ENCODE data around the gene CHST8.

The CHST8 gene

GRCh38 chr19:33701565-33701964, 79.8 kb downstream of the CHST8 start:
- Histone ChIP-seq H3K4me3 (ENCODE audit: severe bottlenecking) (no peak overlapping the region), H3K4me1 (ENCODE audit: insufficient read depth, poor library complexity, severe bottlenecking) (no peaks in the 10 kb centered on the region), H3K9me3 (ENCODE audit: severe bottlenecking) (no peaks in the 10 kb centered on the region), H3K27ac (ENCODE audit: poor library complexity, severe bottlenecking) (no peak overlapping the region), H3K36me3 (ENCODE audit: low read depth) (no peaks in the 10 kb centered on the region), H3K27me3 (ENCODE audit: insufficient read depth, poor library complexity, severe bottlenecking) (no peaks in the 10 kb centered on the region)
- no peak for TF ChIP-seq CTCF (IDR thresholded peaks at IDR 0.05; ENCODE audit: poor library complexity, severe bottlenecking)
- peak; percentile 4 for DNase-seq (ENCODE audit: low spot score)
- no peak for ATAC-seq (ENCODE audit: low read depth)

- ATAC-seq (ENCODE audit: low read depth) (no peak), DNase-seq (ENCODE audit: low spot score) (peak; percentile 44)
- no peaks in the 10 kb centered on the region for H3K4me1 ChIP-seq (ENCODE audit: insufficient read depth, poor library complexity, severe bottlenecking)
- peaks cover 1% of the 10 kb centered on the region for H3K27me3 ChIP-seq (ENCODE audit: insufficient read depth, poor library complexity, severe bottlenecking)
- H3K27ac ChIP-seq (ENCODE audit: poor library complexity, severe bottlenecking) = no peak overlapping the region
- H3K4me3 ChIP-seq (ENCODE audit: severe bottlenecking) = no peak overlapping the region
- no peaks in the 10 kb centered on the region for H3K9me3 ChIP-seq (ENCODE audit: severe bottlenecking)
- no peaks in the 10 kb centered on the region for H3K36me3 ChIP-seq (ENCODE audit: low read depth)
- TF ChIP-seq CTCF (IDR thresholded peaks at IDR 0.05; ENCODE audit: poor library complexity, severe bottlenecking) = no peak
Measured at GRCh38 chr19:33702606-33703437, 81.1 kb downstream of the CHST8 start.

- Histone ChIP-seq H3K27me3 (ENCODE audit: insufficient read depth, poor library complexity, severe bottlenecking) (peaks cover 4% of the 10 kb centered on the region), H3K36me3 (ENCODE audit: low read depth) (no peaks in the 10 kb centered on the region), H3K27ac (ENCODE audit: poor library complexity, severe bottlenecking) (no peak overlapping the region), H3K9me3 (ENCODE audit: severe bottlenecking) (no peaks in the 10 kb centered on the region), H3K4me1 (ENCODE audit: insufficient read depth, poor library complexity, severe bottlenecking) (no peaks in the 10 kb centered on the region), H3K4me3 (ENCODE audit: severe bottlenecking) (no peak overlapping the region)
- peak; percentile 23 for DNase-seq (ENCODE audit: low spot score)
- no peak for ATAC-seq (ENCODE audit: low read depth)
- no peak for TF ChIP-seq CTCF (IDR thresholded peaks at IDR 0.05; ENCODE audit: poor library complexity, severe bottlenecking)
Measured at GRCh38 chr19:33703438-33703750, 81.6 kb downstream of the CHST8 start.

GRCh38 chr19:33703821-33704220, 82.1 kb downstream of the CHST8 start:
- TF ChIP-seq CTCF (IDR thresholded peaks at IDR 0.05; ENCODE audit: poor library complexity, severe bottlenecking) = no peak
- Histone ChIP-seq H3K27ac (ENCODE audit: poor library complexity, severe bottlenecking) (no peak overlapping the region), H3K27me3 (ENCODE audit: insufficient read depth, poor library complexity, severe bottlenecking) (peaks cover 7% of the 10 kb centered on the region), H3K9me3 (ENCODE audit: severe bottlenecking) (no peaks in the 10 kb centered on the region), H3K4me3 (ENCODE audit: severe bottlenecking) (no peak overlapping the region), H3K36me3 (ENCODE audit: low read depth) (no peaks in the 10 kb centered on the region), H3K4me1 (ENCODE audit: insufficient read depth, poor library complexity, severe bottlenecking) (no peaks in the 10 kb centered on the region)
- no peak for ATAC-seq (ENCODE audit: low read depth)
- peak; percentile 38 for DNase-seq (ENCODE audit: low spot score)

GRCh38 chr19:33704271-33704670, 82.5 kb downstream of the CHST8 start:
- Histone ChIP-seq H3K4me1 (ENCODE audit: insufficient read depth, poor library complexity, severe bottlenecking) (no peaks in the 10 kb centered on the region), H3K27ac (ENCODE audit: poor library complexity, severe bottlenecking) (no peak overlapping the region), H3K9me3 (ENCODE audit: severe bottlenecking) (no peaks in the 10 kb centered on the region), H3K27me3 (ENCODE audit: insufficient read depth, poor library complexity, severe bottlenecking) (peaks cover 10% of the 10 kb centered on the region), H3K36me3 (ENCODE audit: low read depth) (no peaks in the 10 kb centered on the region), H3K4me3 (ENCODE audit: severe bottlenecking) (no peak overlapping the region)
- DNase-seq (ENCODE audit: low spot score) = peak; percentile 27
- no peak for TF ChIP-seq CTCF (IDR thresholded peaks at IDR 0.05; ENCODE audit: poor library complexity, severe bottlenecking)
- ATAC-seq (ENCODE audit: low read depth) = no peak

Data from RWPE2 (cell line).